Measurements from ENCODE around the gene SLC6A4.
"Not testable (repeated sequence)": the region's sequence is repeated elsewhere in the genome, so short reads cannot be mapped to it uniquely, and the experiment has no call there.

SLC6A4 gene

GRCh38 chr17:30219315-30219714, 16.2 kb downstream of the SLC6A4 start:
- no peak for DNase-seq (ENCODE audit: low spot score)

GRCh38 chr17:30218799-30219198, 16.7 kb downstream of the SLC6A4 start:
- no peak for DNase-seq (ENCODE audit: low spot score)

DNA sequence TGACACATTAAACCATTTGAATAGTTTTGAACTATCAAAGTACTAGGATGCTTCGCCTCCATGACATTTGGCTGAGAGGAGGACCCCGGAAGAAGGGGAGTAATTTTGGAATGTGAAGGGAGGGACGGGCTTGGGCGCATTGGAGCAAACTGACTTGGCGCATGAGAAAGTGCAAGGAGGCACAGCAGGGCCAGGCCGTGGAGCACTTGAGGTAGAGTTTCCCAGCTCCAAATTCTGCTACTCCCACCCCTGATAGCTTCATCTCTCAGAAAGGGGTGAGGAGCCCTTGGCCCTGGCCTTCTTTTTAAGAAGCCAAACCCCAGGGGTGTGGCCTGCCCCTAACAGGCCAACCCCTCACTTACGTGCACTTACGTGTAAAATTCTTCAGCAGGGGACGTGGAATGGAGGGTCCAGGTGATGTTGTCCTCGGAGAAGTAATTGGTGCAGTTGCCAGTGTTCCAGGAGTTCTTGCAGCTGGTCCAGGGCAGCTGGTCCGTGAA, 17.7 kb downstream of the SLC6A4 start:
- DNase-seq (ENCODE audit: low spot score), result no peak

DNA sequence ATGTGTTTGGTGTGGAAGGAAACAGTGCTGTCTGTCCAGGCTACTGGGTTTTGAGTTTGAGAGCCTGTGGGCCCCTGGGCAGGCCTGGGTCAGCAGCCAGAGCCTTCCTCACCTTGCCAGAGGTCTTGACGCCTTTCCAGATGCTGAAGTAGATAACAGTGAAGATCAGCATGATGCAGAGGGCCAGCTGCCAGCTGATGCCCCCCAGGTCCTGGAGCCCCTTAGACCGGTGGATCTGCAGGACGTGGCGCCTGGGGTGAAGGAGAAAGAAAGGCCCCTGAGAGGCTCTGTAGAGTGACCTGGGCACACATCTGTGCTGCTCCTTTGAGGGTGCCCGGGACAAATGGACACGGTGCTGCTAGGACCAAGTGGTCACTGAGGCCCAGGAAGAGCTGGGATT, 18.4 kb downstream of the SLC6A4 start:
- no peak for DNase-seq (ENCODE audit: low spot score)

DNA sequence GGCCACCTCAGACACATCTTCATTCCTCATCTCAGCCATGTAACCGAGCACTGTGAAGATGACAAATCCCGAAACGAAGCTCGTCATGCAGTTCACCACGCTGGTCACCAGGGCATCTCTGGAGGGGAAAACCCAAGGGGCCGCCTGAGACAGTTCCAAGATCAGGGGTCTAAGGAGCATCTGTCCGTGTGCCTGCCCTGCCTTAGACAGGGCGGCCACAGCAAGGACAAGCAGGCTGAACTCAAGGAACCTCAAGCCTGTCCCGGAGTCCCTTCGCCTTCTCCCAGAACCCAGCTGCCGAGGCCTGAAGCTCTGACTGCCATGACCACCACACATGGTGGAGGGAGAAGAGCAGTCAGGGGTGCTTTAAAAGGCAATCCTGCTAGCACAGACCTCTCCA, 22.7 kb downstream of the SLC6A4 start:
- no peak for DNase-seq (ENCODE audit: low spot score)

GRCh38 chr17:30211371-30211770, 24.1 kb downstream of the SLC6A4 start:
- no peak for DNase-seq (ENCODE audit: low spot score)

- no peak for DNase-seq (ENCODE audit: low spot score)
These were observed 24.6 kb downstream of the SLC6A4 start for GRCh38 chr17:30210901-30211300.

DNA sequence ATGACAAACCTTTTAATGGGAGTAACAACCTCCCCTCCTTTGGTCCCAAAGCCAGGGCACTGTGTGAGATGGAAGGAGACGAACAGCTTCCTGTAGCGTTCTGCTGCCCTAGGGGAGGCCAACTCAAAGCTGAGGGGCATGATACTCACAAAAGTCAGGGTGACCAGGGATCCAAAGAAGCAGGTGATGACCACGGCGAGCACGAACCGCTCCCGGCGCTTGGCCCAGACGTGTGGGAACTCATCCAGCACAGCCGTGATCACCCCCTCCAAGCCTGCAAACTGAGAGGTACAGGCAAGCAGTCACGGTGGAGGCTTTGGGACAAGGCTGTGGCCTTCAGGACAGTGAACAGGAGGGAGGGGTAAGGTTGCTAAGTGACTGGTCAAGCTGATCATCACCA, 25.1 kb downstream of the SLC6A4 start:
- DNase-seq (ENCODE audit: low spot score), result no peak

DNA sequence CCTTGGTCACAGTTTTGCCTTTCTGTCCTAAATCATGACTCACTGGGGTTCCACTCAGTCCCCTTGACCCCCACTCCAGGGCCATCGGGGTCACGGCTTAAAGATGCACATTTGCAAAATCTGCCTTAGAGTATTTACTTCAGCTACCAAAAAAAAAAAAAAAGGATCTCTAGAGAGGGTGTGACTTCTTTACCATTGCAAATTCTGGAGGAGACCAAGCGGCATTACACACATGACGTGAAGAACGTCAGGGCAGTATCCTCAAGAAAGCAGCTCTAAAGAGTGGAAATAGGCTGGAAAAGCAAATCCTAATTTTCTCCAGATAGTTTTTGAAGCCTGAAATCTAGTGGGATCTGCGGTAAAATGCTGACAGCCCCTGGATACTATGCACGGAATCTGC, 25.6 kb downstream of the SLC6A4 start:
- no peak for DNase-seq (ENCODE audit: low spot score)

- DNase-seq (ENCODE audit: low spot score), result no peak
These were observed 27.3 kb downstream of the SLC6A4 start for GRCh38 chr17:30208214-30208613.

DNA sequence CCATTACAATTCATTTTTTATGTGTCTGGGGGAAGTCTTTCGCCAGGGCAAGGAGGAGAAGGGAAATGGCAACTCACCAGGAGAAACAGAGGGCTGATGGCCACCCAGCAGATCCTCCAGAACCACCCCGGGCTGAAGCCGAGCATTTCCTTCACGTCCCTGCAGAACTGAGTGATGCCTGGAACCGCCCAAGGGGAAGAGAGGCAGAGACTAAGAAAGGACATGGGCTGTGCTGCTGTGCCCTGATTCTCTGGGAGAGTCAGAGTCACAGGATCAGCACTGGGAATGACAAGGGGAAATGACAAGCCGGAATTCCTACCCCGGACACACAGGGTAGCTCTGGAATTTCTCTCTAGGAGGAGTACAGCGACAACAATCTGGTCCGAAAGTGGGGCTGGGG, 27.8 kb downstream of the SLC6A4 start:
- DNase-seq (ENCODE audit: low spot score), result no peak

- no peak for DNase-seq (ENCODE audit: low spot score)
These were observed 32.0 kb downstream of the SLC6A4 start for GRCh38 chr17:30203471-30203981.

- not testable (repeated sequence) for DNase-seq (ENCODE audit: low spot score)
These were observed 34.8 kb downstream of the SLC6A4 start for GRCh38 chr17:30200656-30201055.

GRCh38 chr17:30200106-30200505, 35.4 kb downstream of the SLC6A4 start:
- DNase-seq (ENCODE audit: low spot score), result no peak

DNA sequence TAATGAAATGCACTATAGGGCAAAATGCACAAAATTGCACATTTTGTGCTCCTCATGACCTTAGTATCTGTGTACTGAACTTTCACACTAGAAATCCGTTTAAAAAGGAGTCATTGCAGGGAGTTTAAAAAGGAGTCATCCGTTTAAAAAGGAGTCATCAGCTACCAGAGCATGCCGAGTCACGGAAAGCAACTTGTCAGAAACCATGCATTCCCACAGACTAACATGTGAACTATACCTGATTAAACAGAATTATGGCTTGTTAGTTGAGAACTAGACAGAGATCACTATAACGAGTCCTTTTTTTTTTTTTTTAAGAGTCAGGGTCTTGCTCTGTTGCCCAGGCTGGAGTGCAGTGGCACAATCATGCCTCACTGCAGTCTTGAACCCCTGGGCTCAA, 35.9 kb downstream of the SLC6A4 start:
- no peak for DNase-seq (ENCODE audit: low spot score)

DNA sequence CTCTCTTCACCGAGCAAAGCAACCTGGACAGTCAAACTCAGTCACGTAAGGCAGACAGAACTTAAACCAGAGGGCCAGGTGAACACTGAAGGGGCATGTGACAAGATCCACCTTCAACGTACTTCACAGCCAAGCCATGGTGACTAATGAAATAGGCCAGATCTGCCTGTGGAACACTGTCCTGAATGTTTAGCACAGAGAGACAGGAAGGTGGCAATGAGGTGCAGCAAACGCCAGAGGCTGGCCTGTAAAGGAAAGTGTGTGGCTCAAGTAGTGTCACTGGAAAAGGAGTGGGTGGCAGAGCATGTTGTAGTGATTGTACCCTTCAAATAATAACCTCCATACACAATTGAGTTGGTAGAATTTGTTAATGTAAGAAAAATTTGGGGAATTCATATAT, 38.1 kb downstream of the SLC6A4 start:
- DNase-seq (ENCODE audit: low spot score), result no peak

- no peak for DNase-seq (ENCODE audit: low spot score)
These were observed 39.0 kb downstream of the SLC6A4 start for GRCh38 chr17:30196504-30196903.

GRCh38 chr17:30191072-30191471, 44.4 kb downstream of the SLC6A4 start:
- no peak for DNase-seq (ENCODE audit: low spot score)

GRCh38 chr17:30188211-30188939, 47.1 kb downstream of the SLC6A4 start:
- DNase-seq (ENCODE audit: low spot score), result no peak

GRCh38 chr17:30187573-30187972, 47.9 kb downstream of the SLC6A4 start:
- DNase-seq (ENCODE audit: low spot score), result no peak

DNA sequence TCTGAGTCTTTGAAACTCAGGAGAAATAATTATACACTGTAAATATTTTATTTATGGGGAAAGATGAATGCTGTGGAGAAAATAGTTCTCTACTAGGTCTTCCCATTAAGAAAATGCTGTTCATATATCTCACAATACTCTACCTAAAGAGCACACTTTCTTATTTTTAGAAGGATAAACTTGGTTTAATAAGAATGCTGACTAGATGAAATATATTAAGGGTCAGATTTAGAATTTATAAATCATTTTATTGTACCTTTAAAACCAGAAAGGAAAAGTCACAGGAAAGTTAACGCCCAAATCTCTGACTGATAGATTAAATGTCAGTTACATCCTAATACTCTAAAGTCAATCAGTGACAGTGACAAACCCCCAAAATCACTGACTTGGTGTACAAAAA, 48.7 kb downstream of the SLC6A4 start:
- no peak for DNase-seq (ENCODE audit: low spot score)

- DNase-seq (ENCODE audit: low spot score), result no peak
These were observed 58.6 kb downstream of the SLC6A4 start for GRCh38 chr17:30176855-30177254.

GRCh38 chr17:30174556-30174955, 60.9 kb downstream of the SLC6A4 start:
- DNase-seq (ENCODE audit: low spot score), result no peak

DNA sequence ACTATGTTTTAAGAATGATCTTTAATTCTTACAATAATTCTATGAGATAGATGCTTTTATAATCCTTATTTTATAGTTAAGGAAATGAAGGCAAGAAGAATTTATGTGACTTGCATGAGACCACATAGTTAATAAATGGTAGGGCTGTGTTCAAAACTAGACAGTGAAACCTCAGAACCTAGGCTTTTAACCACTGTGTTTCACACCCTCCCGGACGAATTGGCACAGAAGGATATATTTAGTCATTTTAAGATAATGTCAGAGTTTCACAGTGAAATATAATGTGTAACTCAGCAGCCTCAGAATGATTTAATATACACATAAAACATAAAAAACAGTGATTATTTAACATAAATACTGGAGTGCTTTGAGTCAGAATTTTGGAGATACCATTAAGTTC, 61.8 kb downstream of the SLC6A4 start:
- no peak for DNase-seq (ENCODE audit: low spot score)
